Osteoblast (primary cell): ENCODE data around the gene ELAVL1. TPM values are rescaled to one million over a fixed set of nuclear protein-coding genes. Genes with fewer than 3 reads are reported as not detected.

Experiments used
- DNase-seq: peaks from one replicate; pipeline ENCODE4 v3.0.0; 2011; ENCODE audit warnings: low spot score, mixed read lengths; ENCODE audit not compliant: insufficient read length; ENCODE audit errors: missing footprints
- H2AFZ ChIP-seq: 2 replicates; pipeline ENCODE4 v1.6.0; 2011; ENCODE audit warnings: mild to moderate bottlenecking, low read length
- H3K27ac ChIP-seq: 2 replicates; pipeline ENCODE4 v1.5.1; 2011; ENCODE audit warnings: mild to moderate bottlenecking, low read depth, low read length, moderate library complexity
- H3K27me3 ChIP-seq: 2 replicates; pipeline ENCODE4 v1.6.0; 2012; ENCODE audit warnings: mild to moderate bottlenecking, control low read depth, inconsistent platforms, low read length, moderate library complexity; ENCODE audit not compliant: insufficient read depth
- H3K36me3 ChIP-seq: 2 replicates; pipeline ENCODE4 v1.5.1; 2011; ENCODE audit warnings: mild to moderate bottlenecking, low read length, control low read depth, moderate library complexity; ENCODE audit not compliant: insufficient read depth
- H3K4me1 ChIP-seq: 2 replicates; pipeline ENCODE4 v1.5.1; 2011; ENCODE audit warnings: mild to moderate bottlenecking, low read length, control low read depth, moderate library complexity; ENCODE audit not compliant: insufficient read depth
- H3K4me2 ChIP-seq: 2 replicates; pipeline ENCODE4 v1.6.0; 2011; ENCODE audit warnings: mild to moderate bottlenecking, low read length; ENCODE audit not compliant: insufficient read depth
- H3K4me3 ChIP-seq: fragments of 200-600 bp; sonication (generic); 3 replicates; pipeline ENCODE4 v1.5.1; 2012; ENCODE audit warnings: mild to moderate bottlenecking, low read length, inconsistent platforms; ENCODE audit not compliant: insufficient read depth
- H3K79me2 ChIP-seq: 2 replicates; pipeline ENCODE4 v1.6.0; 2012; ENCODE audit warnings: mild to moderate bottlenecking, low read length, control low read depth, inconsistent platforms; ENCODE audit not compliant: insufficient read depth
- H3K9me3 ChIP-seq: 2 replicates; pipeline ENCODE4 v1.5.1; 2011; ENCODE audit warnings: low read depth, low read length, control low read depth
- H4K20me1 ChIP-seq: 2 replicates; pipeline ENCODE4 v1.6.0; 2012; ENCODE audit warnings: mild to moderate bottlenecking, low read length, control low read depth; ENCODE audit not compliant: insufficient read depth
- total RNA-seq: library from RNA; depleted of rRNA; stranded (reverse); fragments of >200 nt; gene quantifications from 2 replicates; pipeline ENCODE4 v1.2.3, GENCODE V29; 2012
- TF ChIP-seq, protein P1 (sequence below): IDR thresholded peaks from 2 replicates; pipeline ENCODE4 v1.5.1; 2011; ENCODE audit warnings: mild to moderate bottlenecking, low read depth, low read length, moderate library complexity; ENCODE audit errors: extremely low read depth

Gene ELAVL1
- total RNA-seq, 1 donor, result 25.7 TPM

DNA sequence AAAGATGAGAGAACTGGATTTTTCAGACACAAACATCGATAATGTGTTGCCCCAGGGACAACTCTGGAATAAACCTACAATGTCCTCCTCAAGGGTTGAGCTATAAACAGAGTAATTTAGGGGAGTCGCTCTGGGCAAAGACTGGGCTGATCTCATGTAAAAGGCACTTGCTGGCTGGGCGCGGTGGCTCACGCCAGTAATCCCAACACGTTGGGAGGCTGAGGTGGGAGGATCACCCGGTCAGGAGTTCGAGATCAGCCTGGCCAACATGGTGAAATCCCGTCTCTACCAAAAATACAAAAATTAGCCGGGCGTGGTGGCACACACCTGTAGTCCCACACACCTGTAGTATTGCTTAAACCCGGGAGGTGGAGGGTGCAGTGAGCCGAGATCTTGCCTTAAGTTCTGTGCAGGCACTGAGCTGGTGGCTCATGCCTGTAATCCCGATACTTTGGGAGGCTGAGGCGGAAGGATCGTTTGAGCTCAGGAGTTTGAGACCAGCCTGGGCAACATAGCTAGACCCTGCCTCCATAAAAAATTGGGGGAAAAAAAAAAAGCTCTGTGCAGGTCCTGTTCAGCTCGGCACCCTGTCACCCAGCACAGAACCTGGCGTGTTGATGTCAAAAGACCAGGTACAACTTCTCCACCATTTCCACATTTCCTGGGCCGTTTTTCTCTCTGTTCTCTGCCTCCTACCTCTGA is 63.4 kb downstream of the ELAVL1 start:
- H4K20me1 ChIP-seq, result peaks cover 5% of the 10 kb centered on the region
- H3K4me2 ChIP-seq, result peak overlapping the region; percentile 84
- H3K27me3 ChIP-seq, result no peaks in the 10 kb centered on the region
- peak overlapping the region; percentile 95 for H3K4me3 ChIP-seq
- no peak for DNase-seq
- peaks cover 37% of the 10 kb centered on the region for H3K79me2 ChIP-seq
- peaks cover 14% of the 10 kb centered on the region for H3K36me3 ChIP-seq
- H3K4me1 ChIP-seq, result peaks cover 14% of the 10 kb centered on the region
- H2AFZ ChIP-seq, result no peak overlapping the region
- no peak overlapping the region for H3K27ac ChIP-seq
- TF ChIP-seq, protein P1, sequence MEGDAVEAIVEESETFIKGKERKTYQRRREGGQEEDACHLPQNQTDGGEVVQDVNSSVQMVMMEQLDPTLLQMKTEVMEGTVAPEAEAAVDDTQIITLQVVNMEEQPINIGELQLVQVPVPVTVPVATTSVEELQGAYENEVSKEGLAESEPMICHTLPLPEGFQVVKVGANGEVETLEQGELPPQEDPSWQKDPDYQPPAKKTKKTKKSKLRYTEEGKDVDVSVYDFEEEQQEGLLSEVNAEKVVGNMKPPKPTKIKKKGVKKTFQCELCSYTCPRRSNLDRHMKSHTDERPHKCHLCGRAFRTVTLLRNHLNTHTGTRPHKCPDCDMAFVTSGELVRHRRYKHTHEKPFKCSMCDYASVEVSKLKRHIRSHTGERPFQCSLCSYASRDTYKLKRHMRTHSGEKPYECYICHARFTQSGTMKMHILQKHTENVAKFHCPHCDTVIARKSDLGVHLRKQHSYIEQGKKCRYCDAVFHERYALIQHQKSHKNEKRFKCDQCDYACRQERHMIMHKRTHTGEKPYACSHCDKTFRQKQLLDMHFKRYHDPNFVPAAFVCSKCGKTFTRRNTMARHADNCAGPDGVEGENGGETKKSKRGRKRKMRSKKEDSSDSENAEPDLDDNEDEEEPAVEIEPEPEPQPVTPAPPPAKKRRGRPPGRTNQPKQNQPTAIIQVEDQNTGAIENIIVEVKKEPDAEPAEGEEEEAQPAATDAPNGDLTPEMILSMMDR, result no peak
- no peaks in the 10 kb centered on the region for H3K9me3 ChIP-seq

DNA sequence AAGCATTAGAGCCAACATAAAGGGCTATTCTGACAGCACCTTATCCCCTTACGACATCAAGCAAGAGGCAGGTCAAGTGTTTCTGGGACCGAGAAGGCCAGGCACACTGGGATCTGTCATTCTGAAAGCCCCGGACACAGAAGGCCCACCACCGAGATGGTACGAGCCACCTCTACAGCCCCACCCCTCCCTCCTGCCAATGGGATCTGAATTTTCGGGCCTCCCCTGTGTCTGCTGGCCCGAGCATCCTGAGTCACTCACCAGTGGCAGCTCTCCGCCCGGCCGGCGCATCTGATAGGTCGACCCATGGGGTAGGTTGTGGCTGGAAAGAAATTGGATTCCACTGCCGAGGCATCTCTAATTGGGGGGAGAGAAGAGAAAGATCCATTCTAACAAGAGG is 64.6 kb downstream of the ELAVL1 start:
- Histone ChIP-seq H4K20me1 (peaks cover 5% of the 10 kb centered on the region), H3K4me3 (no peak overlapping the region)

DNA sequence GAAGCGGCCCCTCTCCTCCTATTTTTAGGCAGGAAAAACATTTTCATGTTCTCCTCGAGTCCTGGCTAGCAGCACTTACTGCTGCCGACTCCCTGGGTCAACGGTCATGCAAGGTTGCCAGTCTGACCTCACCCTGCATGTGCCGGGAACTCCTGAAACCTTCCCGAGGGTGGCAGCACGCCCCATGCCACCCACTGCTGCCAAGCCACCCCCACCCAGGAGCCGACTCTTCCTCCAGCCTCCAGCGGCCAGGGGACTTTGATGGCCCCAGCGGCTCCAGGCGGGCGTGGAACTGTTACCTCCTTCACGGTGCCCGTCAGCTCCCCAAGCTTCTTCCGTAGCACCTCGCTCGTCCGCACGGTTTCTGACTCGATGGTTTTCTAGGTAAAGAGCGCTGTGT is 70.7 kb downstream of the ELAVL1 start:
- TF ChIP-seq, protein P1, result no peak
- peak; percentile 34 for DNase-seq
- H3K27me3 ChIP-seq, result no peaks in the 10 kb centered on the region
- H3K4me1 ChIP-seq, result no peaks in the 10 kb centered on the region
- H3K4me2 ChIP-seq, result no peak overlapping the region
- H2AFZ ChIP-seq, result no peak overlapping the region
- H3K27ac ChIP-seq, result no peak overlapping the region
- H3K36me3 ChIP-seq, result peaks cover 55% of the 10 kb centered on the region
- H3K9me3 ChIP-seq, result no peaks in the 10 kb centered on the region
- no peak overlapping the region for H3K4me3 ChIP-seq
- H4K20me1 ChIP-seq, result no peaks in the 10 kb centered on the region
- peaks cover 2% of the 10 kb centered on the region for H3K79me2 ChIP-seq

More for the DNA sequence above, 64.6 kb downstream of the ELAVL1 start:
- H3K36me3 ChIP-seq, result peaks cover 18% of the 10 kb centered on the region
- TF ChIP-seq, protein P1, result no peak
- H3K4me1 ChIP-seq, result peaks cover 14% of the 10 kb centered on the region
- H2AFZ ChIP-seq, result no peak overlapping the region
- no peaks in the 10 kb centered on the region for H3K27me3 ChIP-seq
- H3K27ac ChIP-seq, result no peak overlapping the region
- no peaks in the 10 kb centered on the region for H3K9me3 ChIP-seq
- H3K79me2 ChIP-seq, result peaks cover 37% of the 10 kb centered on the region
- DNase-seq, result peak; percentile 23
- no peak overlapping the region for H3K4me2 ChIP-seq

DNA sequence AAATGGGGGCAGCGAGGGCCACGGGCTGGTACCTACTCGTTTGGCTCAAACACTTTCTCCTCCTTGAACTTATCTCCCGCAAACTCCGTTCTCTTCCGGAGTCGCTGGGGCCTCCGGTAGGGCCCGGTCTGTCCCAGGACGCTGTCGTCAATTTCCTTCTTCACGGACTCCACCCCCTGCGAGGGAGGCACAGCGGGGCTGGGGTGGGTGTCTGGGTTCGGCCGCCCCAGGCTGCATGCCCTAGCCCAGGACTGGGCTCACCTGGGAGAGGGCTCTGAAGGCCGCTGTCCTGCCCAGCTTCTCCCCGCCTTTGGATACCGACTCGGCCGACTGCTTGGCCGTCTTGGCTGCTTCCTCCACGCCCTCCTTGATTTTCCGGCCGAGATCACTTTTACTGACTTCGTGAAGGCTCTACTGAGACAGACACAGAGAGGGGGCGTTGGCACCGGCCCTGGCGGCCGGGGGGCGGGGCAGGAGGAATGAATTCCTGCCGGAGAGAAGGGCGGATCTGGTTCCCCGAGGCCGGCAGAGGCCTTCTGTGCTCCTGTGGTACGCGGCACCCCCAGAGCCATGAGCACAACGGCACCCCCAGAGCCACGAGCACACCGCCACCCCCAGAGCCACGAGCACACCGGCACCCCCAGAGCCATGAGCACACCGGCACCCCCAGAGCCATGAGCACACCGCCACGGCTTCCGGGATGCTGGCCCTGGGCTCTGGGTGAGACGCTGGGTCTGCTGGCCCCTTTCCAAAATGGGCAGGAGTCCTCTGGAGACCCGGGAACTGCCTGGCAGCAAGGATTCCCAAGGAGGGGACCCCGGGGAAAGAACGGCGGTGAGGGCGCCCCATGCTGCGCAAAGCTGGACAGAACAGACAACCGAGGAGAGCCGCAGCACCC is 71.4 kb downstream of the ELAVL1 start:
- no peak overlapping the region for H3K4me2 ChIP-seq
- no peaks in the 10 kb centered on the region for H3K27me3 ChIP-seq
- H2AFZ ChIP-seq, result no peak overlapping the region
- no peak overlapping the region for H3K27ac ChIP-seq
- DNase-seq, result peak; percentile 55
- no peaks in the 10 kb centered on the region for H3K9me3 ChIP-seq
- no peaks in the 10 kb centered on the region for H4K20me1 ChIP-seq
- TF ChIP-seq, protein P1, result no peak
- H3K36me3 ChIP-seq, result peaks cover 55% of the 10 kb centered on the region
- no peak overlapping the region for H3K4me3 ChIP-seq
- peaks cover 2% of the 10 kb centered on the region for H3K79me2 ChIP-seq
- H3K4me1 ChIP-seq, result peaks cover 7% of the 10 kb centered on the region
